Neuronal stem cell (in vitro differentiated cells): Measurements from ENCODE around the gene PRSS2.

Experiments used
- DNase-seq: peaks from one replicate; pipeline ENCODE4 v3.0.0-alpha.2; 2013; ENCODE audit warnings: low spot score
- H2AFZ ChIP-seq: one replicate; pipeline ENCODE4 v1.6.1; 2013; ENCODE audit warnings: mild to moderate bottlenecking, low read length, inconsistent platforms
- H2AK5ac ChIP-seq: 2 replicates; pipeline ENCODE4 v1.6.1; 2013; ENCODE audit warnings: low read depth, mild to moderate bottlenecking, inconsistent platforms, low read length, moderate library complexity, mixed read lengths
- H2BK120ac ChIP-seq: 2 replicates; pipeline ENCODE4 v1.6.1; 2013; ENCODE audit warnings: low read depth, mild to moderate bottlenecking, inconsistent platforms, low read length, moderate library complexity, mixed read lengths
- H2BK12ac ChIP-seq: one replicate; pipeline ENCODE4 v1.6.1; 2013; ENCODE audit warnings: low read length, inconsistent platforms
- H2BK15ac ChIP-seq: 2 replicates; pipeline ENCODE4 v1.6.1; 2013; ENCODE audit warnings: mild to moderate bottlenecking, low read length, inconsistent platforms, mixed read lengths
- H2BK5ac ChIP-seq: one replicate; pipeline ENCODE4 v1.6.1; 2013; ENCODE audit warnings: inconsistent platforms, mild to moderate bottlenecking, low read length, moderate library complexity
- H3K14ac ChIP-seq: one replicate; pipeline ENCODE4 v1.6.1; 2013; ENCODE audit warnings: low read length, inconsistent platforms
- H3K18ac ChIP-seq: 2 replicates; pipeline ENCODE4 v1.6.1; 2013; ENCODE audit warnings: low read length, inconsistent platforms
- H3K23ac ChIP-seq: 2 replicates; pipeline ENCODE4 v1.6.1; 2013; ENCODE audit warnings: low read depth, mild to moderate bottlenecking, mixed read lengths, low read length, inconsistent platforms; ENCODE audit not compliant: poor library complexity
- H3K27ac ChIP-seq: replicated peaks from 3 replicates; pipeline ENCODE4 v1.5.1; 2013; ENCODE audit warnings: low read length, inconsistent platforms
- H3K27me3 ChIP-seq, 3 experiments: 2 replicates each; pipeline ENCODE4 v1.6.1; 2013; ENCODE audit warnings: low read length in 3 of 3, mild to moderate bottlenecking in 2 of 3, inconsistent platforms in 1 of 3, low read depth in 1 of 3, mixed read lengths in 1 of 3, moderate library complexity in 1 of 3; ENCODE audit not compliant: control insufficient read depth in 3 of 3, insufficient read depth in 3 of 3
- H3K36me3 ChIP-seq, 2 donors: replicated peaks in 1 of 2; 2 replicates each; pipeline ENCODE4 v1.6.1; 2013; ENCODE audit warnings: low read length in 2 of 2; ENCODE audit not compliant: control insufficient read depth in 2 of 2, insufficient read depth in 2 of 2
- H3K4ac ChIP-seq: 2 replicates; pipeline ENCODE4 v1.6.1; 2013; ENCODE audit warnings: inconsistent platforms, mild to moderate bottlenecking, low read length, moderate library complexity
- H3K4me1 ChIP-seq, 2 donors: 1 replicate in 1 of 2; 2 replicates in 1 of 2; pipeline ENCODE4 v1.6.1; 2013; ENCODE audit warnings: low read length in 2 of 2, low read depth in 1 of 2; ENCODE audit not compliant: control insufficient read depth in 2 of 2, insufficient read depth in 1 of 2
- H3K4me2 ChIP-seq: one replicate; pipeline ENCODE4 v1.6.1; 2013; ENCODE audit warnings: mild to moderate bottlenecking, low read length, inconsistent platforms; ENCODE audit not compliant: insufficient read depth, poor library complexity, severe bottlenecking
- H3K4me3 ChIP-seq, 2 donors: 2 replicates each; pipeline ENCODE4 v1.5.1; 2013; ENCODE audit warnings: low read length in 2 of 2, mild to moderate bottlenecking in 2 of 2, inconsistent platforms in 1 of 2, moderate library complexity in 1 of 2
- H3K79me1 ChIP-seq: one replicate; pipeline ENCODE4 v1.6.1; 2013; ENCODE audit warnings: low read depth, mild to moderate bottlenecking, inconsistent platforms, low read length, moderate library complexity
- H3K9ac ChIP-seq: one replicate; pipeline ENCODE4 v1.6.1; 2013; ENCODE audit warnings: mild to moderate bottlenecking, low read depth, low read length, inconsistent platforms; ENCODE audit not compliant: poor library complexity
- H3K9me3 ChIP-seq, 2 donors: replicated peaks in 1 of 2; 2 replicates each; pipeline versions ENCODE3 to v1.6.1; 2013; ENCODE audit warnings: low read length in 2 of 2, mild to moderate bottlenecking in 2 of 2, inconsistent platforms in 1 of 2, low read depth in 1 of 2, mixed read lengths in 1 of 2, moderate library complexity in 1 of 2; ENCODE audit not compliant: control insufficient read depth in 2 of 2, insufficient read depth in 1 of 2
- H4K8ac ChIP-seq: one replicate; pipeline ENCODE4 v1.6.1; 2013; ENCODE audit warnings: low read depth, mild to moderate bottlenecking, inconsistent platforms, low read length, moderate library complexity
- H4K91ac ChIP-seq: one replicate; pipeline ENCODE4 v1.6.1; 2013; ENCODE audit warnings: low read length, low read depth, mild to moderate bottlenecking, inconsistent platforms; ENCODE audit not compliant: poor library complexity
- WGBS, 2 donors: extraction: QIAGEN DNeasy Blood & Tissue Kit; methylation state at CpG; one replicate each; pipeline ENCODE4 v1.1.7; 2013; ENCODE audit warnings: missing lambda C conversion rate in 2 of 2, mixed read lengths in 1 of 2; ENCODE audit not compliant: insufficient read length in 2 of 2, insufficient replicate concordance in 1 of 2; ENCODE audit errors: extremely low coverage in 2 of 2; 5-methylcytosine and 5-hydroxymethylcytosine counted together

The PRSS2 gene

DNA sequence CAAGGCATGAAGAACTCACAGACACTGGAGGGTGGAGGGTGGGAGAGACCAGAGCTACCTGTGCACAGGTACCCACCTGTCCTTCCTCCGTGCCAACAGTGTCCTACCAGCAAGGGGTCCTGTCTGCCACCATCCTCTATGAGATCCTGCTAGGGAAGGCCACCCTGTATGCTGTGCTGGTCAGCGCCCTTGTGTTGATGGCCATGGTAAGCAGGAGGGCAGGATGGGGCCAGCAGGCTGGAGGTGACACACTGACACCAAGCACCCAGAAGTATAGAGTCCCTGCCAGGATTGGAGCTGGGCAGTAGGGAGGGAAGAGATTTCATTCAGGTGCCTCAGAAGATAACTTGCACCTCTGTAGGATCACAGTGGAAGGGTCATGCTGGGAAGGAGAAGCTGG, 21.8 kb downstream of the PRSS2 start:
- no peaks in the 10 kb centered on the region for H3K36me3 ChIP-seq
- peak overlapping the region; percentile 34 for H3K9ac ChIP-seq
- no peak for DNase-seq
- H2AFZ ChIP-seq = no peak overlapping the region
- WGBS, 2 donors = no CpG with 5 or more reads among the region's 2 CpGs
- H3K27me3 ChIP-seq = peaks cover 10 to 38% (median 24%) of the 10 kb centered on the region in 3 experiments
- H2BK12ac ChIP-seq = no peak overlapping the region
- no peak overlapping the region for H3K14ac ChIP-seq
- no peak overlapping the region for H3K18ac ChIP-seq
- H3K79me1 ChIP-seq = no peaks in the 10 kb centered on the region
- H4K8ac ChIP-seq = no peak overlapping the region
- no peak overlapping the region for H2BK15ac ChIP-seq
- no peak overlapping the region for H3K23ac ChIP-seq
- H3K4me2 ChIP-seq = no peak overlapping the region
- peaks cover 0 to 4% of the 10 kb centered on the region in 2 donors for H3K4me1 ChIP-seq
- peak overlapping the region in 1 of 2 donors; percentile 20 for H3K4me3 ChIP-seq
- no peak overlapping the region for H2AK5ac ChIP-seq
- no peak overlapping the region for H3K4ac ChIP-seq
- H4K91ac ChIP-seq = no peak overlapping the region
- peaks cover 0 to 2% of the 10 kb centered on the region in 2 donors for H3K9me3 ChIP-seq
- H3K27ac ChIP-seq = no peak overlapping the region
- H2BK120ac ChIP-seq = no peak overlapping the region
- no peak overlapping the region for H2BK5ac ChIP-seq

DNA sequence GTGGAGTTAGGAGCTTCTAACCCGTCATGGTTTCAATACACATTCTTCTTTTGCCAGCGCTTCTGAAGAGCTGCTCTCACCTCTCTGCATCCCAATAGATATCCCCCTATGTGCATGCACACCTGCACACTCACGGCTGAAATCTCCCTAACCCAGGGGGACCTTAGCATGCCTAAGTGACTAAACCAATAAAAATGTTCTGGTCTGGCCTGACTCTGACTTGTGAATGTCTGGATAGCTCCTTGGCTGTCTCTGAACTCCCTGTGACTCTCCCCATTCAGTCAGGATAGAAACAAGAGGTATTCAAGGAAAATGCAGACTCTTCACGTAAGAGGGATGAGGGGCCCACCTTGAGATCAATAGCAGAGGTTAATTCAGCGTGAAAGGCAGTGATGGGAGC, 22.4 kb downstream of the PRSS2 start:
- no peak overlapping the region for H3K14ac ChIP-seq
- H3K27ac ChIP-seq = no peak overlapping the region
- no peak overlapping the region for H3K23ac ChIP-seq
- no peak overlapping the region for H3K4me3 ChIP-seq
- H2BK12ac ChIP-seq = no peak overlapping the region
- H3K18ac ChIP-seq = no peak overlapping the region
- H3K4ac ChIP-seq = no peak overlapping the region
- peaks cover 10 to 44% (median 29%) of the 10 kb centered on the region in 3 experiments for H3K27me3 ChIP-seq
- no peak for DNase-seq
- no peaks in the 10 kb centered on the region for H3K36me3 ChIP-seq
- H2BK5ac ChIP-seq = no peak overlapping the region
- no peak overlapping the region for H2AK5ac ChIP-seq
- no peak overlapping the region for H3K4me2 ChIP-seq
- peaks cover 0 to 9% of the 10 kb centered on the region in 2 donors for H3K4me1 ChIP-seq
- H3K9me3 ChIP-seq = peaks cover 0 to 2% of the 10 kb centered on the region in 2 donors
- no peak overlapping the region for H4K91ac ChIP-seq
- H2AFZ ChIP-seq = no peak overlapping the region
- no peak overlapping the region for H2BK15ac ChIP-seq
- H3K9ac ChIP-seq = no peak overlapping the region
- no CpG with 5 or more reads among the region's 5 CpGs for WGBS, 2 donors
- H2BK120ac ChIP-seq = no peak overlapping the region
- no peak overlapping the region for H4K8ac ChIP-seq
- H3K79me1 ChIP-seq = no peaks in the 10 kb centered on the region

DNA sequence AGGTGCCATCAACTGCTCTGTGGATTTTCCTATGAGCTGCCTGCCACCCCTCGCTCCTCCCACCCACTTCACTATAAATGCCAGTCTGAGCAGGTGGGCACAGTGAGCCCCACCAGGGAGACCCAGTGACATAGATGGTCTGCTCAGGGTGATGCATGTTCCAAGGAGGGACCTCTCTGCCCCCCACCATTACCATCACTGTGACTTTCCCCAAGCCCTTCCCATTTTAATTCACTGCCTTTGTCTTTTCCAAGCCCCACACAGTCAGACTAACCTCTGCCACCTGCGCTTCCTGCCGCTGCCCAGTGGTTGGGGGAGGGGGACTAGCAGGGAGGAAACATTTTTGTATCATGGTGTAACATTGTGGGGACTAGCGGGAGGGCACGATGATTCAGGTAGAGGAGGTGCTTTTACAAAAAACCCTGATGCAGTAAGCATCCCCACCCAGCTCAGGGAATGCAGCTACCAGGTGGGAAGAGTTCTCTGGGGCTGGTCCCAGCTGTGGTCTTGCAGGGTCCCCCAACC, 24.6 kb downstream of the PRSS2 start:
- DNase-seq = no peak
- Histone ChIP-seq H2BK12ac (no peak overlapping the region), H3K27me3 (peaks cover 12 to 66% (median 40%) of the 10 kb centered on the region in 3 experiments), H3K4me2 (no peak overlapping the region), H2AK5ac (no peak overlapping the region), H3K27ac (no peak overlapping the region), H3K4ac (no peak overlapping the region), H3K79me1 (no peaks in the 10 kb centered on the region), H3K4me1 (peaks cover 0 to 12% of the 10 kb centered on the region in 2 donors), H2BK15ac (no peak overlapping the region), H4K8ac (no peak overlapping the region), H3K9me3 (peaks cover 0 to 2% of the 10 kb centered on the region in 2 donors), H4K91ac (no peak overlapping the region), H3K23ac (no peak overlapping the region), H3K18ac (no peak overlapping the region), H3K14ac (no peak overlapping the region), H2BK5ac (no peak overlapping the region), H3K36me3 (no peaks in the 10 kb centered on the region), H2AFZ (no peak overlapping the region), H3K9ac (no peak overlapping the region), H2BK120ac (no peak overlapping the region), H3K4me3 (no peak overlapping the region)
- no CpG with 5 or more reads among the region's 5 CpGs for WGBS, 2 donors

DNA sequence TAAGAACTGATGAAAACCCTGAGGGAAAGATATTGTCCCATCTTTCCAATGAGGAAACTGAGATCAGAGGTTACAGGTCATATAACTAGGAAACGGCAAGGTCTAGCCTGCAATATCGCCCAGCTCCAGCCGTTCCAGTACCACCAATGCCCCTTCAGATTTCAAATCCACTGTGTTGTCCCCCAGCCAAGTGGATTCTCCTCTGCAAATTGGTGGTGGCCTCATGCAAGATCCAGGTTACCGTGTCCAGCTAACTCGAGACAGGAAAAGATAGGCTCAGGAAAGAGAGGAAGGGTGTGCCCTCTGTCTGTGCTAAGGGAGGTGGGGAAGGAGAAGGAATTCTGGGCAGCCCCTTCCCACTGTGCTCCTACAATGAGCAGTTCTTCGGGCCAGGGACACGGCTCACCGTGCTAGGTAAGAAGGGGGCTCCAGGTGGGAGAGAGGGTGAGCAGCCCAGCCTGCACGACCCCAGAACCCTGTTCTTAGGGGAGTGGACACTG, 25.3 kb downstream of the PRSS2 start:
- peak overlapping the region; percentile 29 for H2AFZ ChIP-seq
- H3K4me1 ChIP-seq = peaks cover 0 to 12% of the 10 kb centered on the region in 2 donors
- H3K4me2 ChIP-seq = peak overlapping the region; percentile 82
- H3K79me1 ChIP-seq = no peaks in the 10 kb centered on the region
- H2BK5ac ChIP-seq = no peak overlapping the region
- H3K23ac ChIP-seq = no peak overlapping the region
- H2BK15ac ChIP-seq = no peak overlapping the region
- DNase-seq = no peak
- H3K27me3 ChIP-seq = peaks cover 12 to 71% (median 40%) of the 10 kb centered on the region in 3 experiments
- H4K91ac ChIP-seq = no peak overlapping the region
- no peak overlapping the region for H3K4me3 ChIP-seq
- no peak overlapping the region for H3K27ac ChIP-seq
- no peak overlapping the region for H3K9ac ChIP-seq
- no CpG with 5 or more reads among the region's 9 CpGs for WGBS, 2 donors
- no peak overlapping the region for H2BK12ac ChIP-seq
- no peak overlapping the region for H4K8ac ChIP-seq
- H3K14ac ChIP-seq = no peak overlapping the region
- H3K9me3 ChIP-seq = peaks cover 0 to 2% of the 10 kb centered on the region in 2 donors
- no peak overlapping the region for H2AK5ac ChIP-seq
- no peak overlapping the region for H3K4ac ChIP-seq
- H3K18ac ChIP-seq = peak overlapping the region; percentile 73
- no peak overlapping the region for H2BK120ac ChIP-seq
- H3K36me3 ChIP-seq = no peaks in the 10 kb centered on the region
